IPS DF 6.9 (cell line): ENCODE data around the gene FAM81A.

Experiments
- DNase-seq: peaks from one replicate; pipeline ENCODE4 v3.0.0-alpha.2; 2013; ENCODE audit warnings: low read depth, low spot score
- H3K27ac ChIP-seq: one replicate; pipeline ENCODE4 v1.5.1; 2013; ENCODE audit warnings: low read length, control low read depth
- H3K27me3 ChIP-seq: 2 replicates; pipeline ENCODE4 v1.6.1; 2013; ENCODE audit warnings: mild to moderate bottlenecking, low read length; ENCODE audit not compliant: control insufficient read depth, insufficient read depth
- H3K36me3 ChIP-seq: 2 replicates; pipeline ENCODE4 v1.6.1; 2013; ENCODE audit warnings: low read length; ENCODE audit not compliant: control insufficient read depth, insufficient read depth
- H3K4me1 ChIP-seq: 2 replicates; pipeline ENCODE4 v1.6.1; 2013; ENCODE audit warnings: low read length; ENCODE audit not compliant: control insufficient read depth, insufficient read depth
- H3K4me3 ChIP-seq: 2 replicates; pipeline ENCODE4 v1.5.1; 2013; ENCODE audit warnings: mild to moderate bottlenecking, low read length
- H3K9me3 ChIP-seq: 2 replicates; pipeline ENCODE4 v1.6.1; 2013; ENCODE audit warnings: low read length, inconsistent platforms; ENCODE audit not compliant: control insufficient read depth, insufficient read depth
- WGBS: extraction: QIAGEN DNeasy Blood & Tissue Kit; methylation state at CpG from one replicate; pipeline ENCODE4 v1.1.7; 2013; ENCODE audit warnings: mixed read lengths, missing lambda C conversion rate; ENCODE audit not compliant: insufficient read length, insufficient coverage; 5-methylcytosine and 5-hydroxymethylcytosine counted together

Gene FAM81A

DNA sequence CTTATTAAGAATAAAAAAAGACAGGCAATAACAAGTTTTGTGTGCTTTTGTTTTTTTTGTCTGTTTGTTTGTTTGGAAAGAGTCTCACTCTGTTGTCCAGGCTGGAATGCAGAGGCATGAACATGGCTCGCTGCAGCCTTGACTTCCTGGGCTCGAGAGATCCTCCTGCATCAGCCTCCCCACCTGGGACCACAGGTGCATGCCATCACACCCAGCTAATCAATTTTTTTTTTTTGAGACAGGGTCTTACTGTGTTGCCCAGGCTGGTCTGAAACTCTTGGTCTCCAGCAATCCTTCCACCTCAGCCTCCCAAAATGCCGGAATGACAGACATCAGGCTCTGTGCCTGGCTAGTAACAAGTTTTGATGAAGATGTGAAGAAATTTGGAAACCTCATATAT is 100.5 kb downstream of the FAM81A start:
- no peaks in the 10 kb centered on the region for H3K4me1 ChIP-seq
- H3K27ac ChIP-seq, result no peak overlapping the region
- no peaks in the 10 kb centered on the region for H3K9me3 ChIP-seq
- H3K27me3 ChIP-seq, result no peaks in the 10 kb centered on the region
- H3K4me3 ChIP-seq, result no peak overlapping the region
- H3K36me3 ChIP-seq, result no peaks in the 10 kb centered on the region
- no CpG with 5 or more reads among the region's 3 CpGs for WGBS
- DNase-seq, result no peak

DNA sequence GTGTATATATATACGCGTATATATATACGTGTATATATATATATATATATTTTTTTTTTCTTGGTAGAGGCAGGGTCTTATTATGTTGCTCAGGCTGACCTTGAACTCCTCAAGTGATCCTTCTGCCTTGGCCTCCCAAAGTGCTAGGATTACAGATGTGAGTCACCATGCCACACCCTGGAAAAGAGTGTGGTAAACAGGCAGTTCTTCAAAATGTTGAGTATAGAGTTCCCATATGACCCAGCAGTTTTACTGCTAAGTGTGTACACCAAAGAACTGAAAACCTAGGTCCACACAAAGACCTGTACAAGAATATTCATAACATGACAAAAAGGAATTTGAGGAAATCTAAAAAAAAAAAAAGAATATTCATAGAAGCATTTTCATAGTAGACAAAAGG is 101.8 kb downstream of the FAM81A start:
- Histone ChIP-seq H3K4me1 (no peaks in the 10 kb centered on the region), H3K27ac (no peak overlapping the region)
- DNase-seq, result no peak

DNA sequence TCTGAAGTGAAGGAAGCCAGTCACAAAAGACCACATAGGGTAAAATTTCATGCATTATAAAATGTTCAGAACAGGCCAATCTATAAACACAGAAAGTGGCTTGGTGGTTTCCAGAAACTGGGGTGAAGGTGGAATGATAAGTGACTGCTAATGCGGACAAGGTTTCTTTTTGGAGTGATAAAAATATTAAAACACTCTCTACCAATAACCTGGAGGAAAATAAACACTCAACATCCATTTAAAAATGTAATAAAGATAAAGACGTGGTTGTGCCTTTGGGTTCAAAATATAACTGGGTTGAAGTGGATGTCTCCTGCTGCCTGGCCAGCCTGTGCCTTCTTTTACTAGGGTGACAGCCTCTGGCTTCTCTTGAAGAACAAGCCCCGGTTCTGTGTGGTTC is 102.7 kb downstream of the FAM81A start:
- WGBS, result no CpG with 5 or more reads among the region's 3 CpGs
- H3K4me3 ChIP-seq, result no peak overlapping the region
- no peaks in the 10 kb centered on the region for H3K4me1 ChIP-seq
- no peak for DNase-seq
- no peaks in the 10 kb centered on the region for H3K27me3 ChIP-seq
- H3K27ac ChIP-seq, result no peak overlapping the region
- no peaks in the 10 kb centered on the region for H3K9me3 ChIP-seq
- H3K36me3 ChIP-seq, result no peaks in the 10 kb centered on the region

More for the DNA sequence above, 101.8 kb downstream of the FAM81A start:
- H3K36me3 ChIP-seq, result no peaks in the 10 kb centered on the region
- WGBS, result no CpG with 5 or more reads among the region's 3 CpGs
- H3K4me3 ChIP-seq, result no peak overlapping the region
- no peaks in the 10 kb centered on the region for H3K27me3 ChIP-seq
- H3K9me3 ChIP-seq, result no peaks in the 10 kb centered on the region

DNA sequence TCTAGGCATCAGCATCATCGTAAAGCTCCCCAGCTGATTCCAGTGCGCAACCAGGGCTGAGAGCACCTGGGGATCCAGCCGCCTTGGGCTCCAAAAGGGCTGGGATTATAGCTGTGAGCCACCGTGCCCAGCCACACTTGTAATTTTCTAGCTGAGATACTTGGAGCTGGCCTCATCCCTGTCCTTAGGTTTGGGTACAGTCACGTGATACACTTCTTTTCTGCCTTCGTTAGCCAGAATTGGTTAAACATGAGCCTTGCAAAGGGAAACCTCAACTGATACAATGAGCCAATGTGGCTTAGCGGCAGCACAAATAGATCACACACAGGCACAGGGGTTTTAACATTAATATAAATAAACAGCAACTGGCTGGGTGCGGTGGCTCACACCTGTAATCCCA is 103.8 kb downstream of the FAM81A start:
- Histone ChIP-seq H3K27ac (no peak overlapping the region), H3K36me3 (no peaks in the 10 kb centered on the region), H3K27me3 (no peaks in the 10 kb centered on the region; the same call in 1 of the 2 replicates), H3K4me3 (no peak overlapping the region), H3K4me1 (no peaks in the 10 kb centered on the region), H3K9me3 (no peaks in the 10 kb centered on the region)
- WGBS, result no CpG with 5 or more reads among the region's 8 CpGs
- DNase-seq, result no peak

DNA sequence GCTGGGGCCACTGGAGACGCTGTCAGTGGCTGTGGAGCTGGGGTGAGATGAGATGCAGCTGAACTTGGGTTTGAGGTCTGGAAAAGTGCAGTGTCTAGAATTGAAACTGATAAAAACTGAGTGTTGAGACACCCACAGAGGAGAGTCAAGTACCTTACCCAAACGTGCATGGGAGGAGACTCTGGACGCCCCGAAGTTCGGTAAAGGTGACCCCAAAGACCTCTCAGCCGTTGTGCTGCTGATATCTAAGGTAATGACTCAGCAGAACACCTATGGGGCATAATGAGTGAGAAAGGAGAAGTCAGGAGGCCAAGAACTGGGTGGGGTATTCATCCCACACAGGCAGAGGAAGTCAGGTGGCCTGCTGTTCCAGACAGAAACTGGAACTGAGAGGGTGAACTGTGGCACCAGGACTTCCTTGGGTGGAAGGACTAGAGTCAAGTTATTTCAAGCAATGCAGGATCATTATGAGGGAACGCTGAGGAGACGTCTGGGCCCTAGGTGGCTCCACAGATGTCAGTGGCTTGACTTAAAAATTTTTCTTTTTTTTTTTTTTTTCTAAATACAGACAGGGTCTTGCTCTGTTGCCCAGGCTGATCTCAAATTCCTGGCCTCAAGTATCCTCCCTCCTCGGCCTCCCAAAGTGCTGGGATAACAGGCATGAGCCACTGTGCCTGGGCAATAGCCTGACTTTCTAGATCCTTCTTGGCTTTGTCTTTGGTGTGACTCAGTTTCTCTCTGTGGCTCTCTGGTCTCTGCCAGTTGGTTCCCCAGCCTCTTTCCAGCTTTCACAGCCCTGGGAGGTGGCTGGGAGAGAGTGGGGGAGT is 105.9 kb downstream of the FAM81A start:
- Histone ChIP-seq H3K27ac (no peak overlapping the region), H3K36me3 (no peaks in the 10 kb centered on the region), H3K4me1 (no peaks in the 10 kb centered on the region; the same call in 1 of the 2 replicates), H3K4me3 (no peak overlapping the region), H3K27me3 (peaks cover 1% of the 10 kb centered on the region; the same call in 1 of the 2 replicates), H3K9me3 (no peaks in the 10 kb centered on the region)
- WGBS, result no CpG with 5 or more reads among the region's 9 CpGs
- no peak for DNase-seq

DNA sequence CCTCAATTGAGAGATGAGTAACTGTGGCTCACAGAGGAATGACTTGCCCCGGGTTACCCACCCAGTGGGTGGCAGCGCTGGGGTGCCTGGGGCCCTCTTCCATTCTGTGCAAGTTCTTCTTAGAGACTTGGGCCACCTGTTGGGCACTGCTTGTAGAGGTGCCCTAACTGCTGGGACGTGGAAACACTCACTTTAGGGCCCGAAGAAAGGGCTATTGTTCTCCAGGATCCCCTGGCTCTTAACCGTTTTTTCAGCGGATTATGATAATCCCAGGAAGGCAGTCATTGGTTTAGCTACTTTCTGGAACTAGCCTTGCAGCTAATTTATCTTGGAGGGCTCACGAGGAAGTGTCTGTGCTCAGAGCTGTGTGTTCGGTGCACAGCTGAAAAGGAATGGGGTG is 107.6 kb downstream of the FAM81A start:
- no peaks in the 10 kb centered on the region for H3K9me3 ChIP-seq
- H3K4me3 ChIP-seq, result no peak overlapping the region
- no peak for DNase-seq
- H3K27me3 ChIP-seq, result peaks cover 1% of the 10 kb centered on the region; the same call in 1 of the 2 replicates
- no peak overlapping the region for H3K27ac ChIP-seq
- H3K4me1 ChIP-seq, result peaks cover 1% of the 10 kb centered on the region; the same call in 1 of the 2 replicates
- H3K36me3 ChIP-seq, result no peaks in the 10 kb centered on the region
- no CpG with 5 or more reads among the region's 8 CpGs for WGBS

DNA sequence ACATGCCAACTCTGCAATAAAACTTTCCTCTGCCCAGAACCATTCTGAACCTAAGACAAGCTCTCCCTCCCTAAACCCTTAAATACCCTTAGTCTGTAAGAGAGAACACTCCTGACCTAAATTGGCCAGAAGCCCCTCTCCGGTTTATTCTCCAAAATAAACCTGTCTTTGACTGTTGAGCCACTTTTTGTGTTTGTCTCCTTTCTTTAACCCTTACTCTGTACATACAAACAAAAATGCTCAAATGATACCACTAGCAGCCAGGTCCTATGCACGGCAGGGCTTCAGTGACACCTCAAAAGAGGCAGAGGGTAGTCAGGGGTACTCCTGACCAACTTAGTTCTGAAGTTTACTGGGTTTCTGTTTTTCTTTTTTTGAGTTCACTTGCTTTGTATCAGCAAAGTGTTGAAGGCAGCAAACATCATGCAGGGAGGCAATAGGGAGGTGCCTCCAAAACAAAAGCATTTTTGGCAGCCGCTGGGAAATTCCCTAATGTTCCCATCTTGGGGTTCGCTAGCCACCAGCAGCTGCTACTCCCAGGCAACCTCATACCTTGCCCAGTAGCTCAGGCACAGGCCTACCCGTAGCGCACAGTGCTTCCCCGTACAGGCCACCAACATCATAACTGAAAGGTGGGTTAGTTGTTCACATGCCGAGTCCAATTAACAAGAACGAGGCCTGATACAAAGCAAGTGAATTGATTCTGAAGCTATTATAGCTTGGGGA is 110.7 kb downstream of the FAM81A start:
- Histone ChIP-seq H3K4me1 (peaks cover 1% of the 10 kb centered on the region; the same call in 1 of the 2 replicates), H3K27me3 (peaks cover 1% of the 10 kb centered on the region; the same call in 1 of the 2 replicates), H3K9me3 (no peaks in the 10 kb centered on the region), H3K36me3 (no peaks in the 10 kb centered on the region), H3K27ac (no peak overlapping the region), H3K4me3 (no peak overlapping the region)
- DNase-seq, result no peak
- WGBS, result no CpG with 5 or more reads among the region's 9 CpGs

DNA sequence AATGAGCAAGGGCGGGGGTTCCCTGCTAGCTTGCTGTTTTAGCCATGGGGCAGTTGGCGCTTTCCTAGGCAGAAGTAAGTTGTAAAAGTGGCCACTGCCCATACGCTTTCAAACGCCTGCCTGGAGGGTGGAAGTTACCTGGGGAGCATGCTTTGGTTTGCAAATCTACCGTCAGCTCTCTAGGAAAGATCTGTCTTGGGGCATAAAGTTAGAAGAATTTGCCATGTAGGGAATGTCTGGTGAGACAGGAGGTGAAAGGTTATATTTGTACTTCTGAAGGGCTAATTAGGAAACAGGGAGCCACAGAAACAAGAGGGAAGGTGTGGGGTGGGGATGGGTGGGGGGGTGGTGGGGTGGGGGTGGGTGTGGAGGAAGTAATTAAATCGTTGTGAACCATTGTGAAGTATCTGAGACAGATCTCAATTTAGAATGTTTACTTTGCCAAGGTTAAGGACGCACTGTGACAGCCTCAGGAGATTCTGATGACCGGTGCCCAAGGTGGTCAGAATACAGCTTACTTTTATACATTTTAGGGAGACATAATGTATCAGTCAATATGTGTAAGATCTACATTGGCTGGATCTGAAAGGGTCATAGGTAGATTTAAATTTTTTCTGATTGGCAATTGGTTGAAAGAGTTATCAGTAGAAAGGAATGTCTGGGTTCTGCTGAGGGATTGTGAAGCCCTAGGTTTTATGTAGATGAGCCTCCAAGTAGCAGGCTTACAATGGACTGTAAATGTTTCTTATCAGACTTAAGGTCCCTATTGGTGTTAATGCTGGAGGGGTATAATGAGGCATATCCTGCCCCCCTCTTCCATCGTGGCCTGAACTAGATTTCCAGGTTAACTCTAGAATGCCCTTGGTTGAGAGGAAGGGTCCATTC is 111.6 kb downstream of the FAM81A start:
- WGBS, result no CpG with 5 or more reads among the region's 9 CpGs
- Histone ChIP-seq H3K4me3 (no peak overlapping the region), H3K4me1 (peaks cover 1% of the 10 kb centered on the region; the same call in 1 of the 2 replicates), H3K36me3 (no peaks in the 10 kb centered on the region), H3K27ac (no peak overlapping the region), H3K27me3 (peaks cover 1% of the 10 kb centered on the region; the same call in 1 of the 2 replicates), H3K9me3 (no peaks in the 10 kb centered on the region)
- DNase-seq, result no peak

DNA sequence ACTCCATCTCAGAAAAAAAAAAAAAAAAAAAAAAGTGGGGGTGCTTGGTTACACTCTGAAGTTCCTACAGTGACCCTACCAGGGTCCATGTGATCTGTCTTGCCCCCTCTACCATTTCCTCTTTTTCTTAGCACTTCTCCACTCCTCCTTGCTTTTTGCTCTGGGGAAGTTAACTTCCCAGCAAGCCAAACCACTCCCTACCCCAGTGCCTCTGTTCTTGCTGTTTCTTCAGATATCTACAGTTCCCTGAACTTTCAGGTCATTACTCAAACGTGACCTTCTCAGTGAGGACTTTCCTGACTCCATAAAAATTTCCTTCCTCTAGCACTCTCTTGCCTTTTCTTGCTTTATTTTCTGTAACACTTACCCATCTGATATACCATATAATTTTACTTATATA is 112.5 kb downstream of the FAM81A start:
- Histone ChIP-seq H3K4me1 (peaks cover 1% of the 10 kb centered on the region; the same call in 1 of the 2 replicates), H3K36me3 (no peaks in the 10 kb centered on the region), H3K9me3 (no peaks in the 10 kb centered on the region), H3K4me3 (no peak overlapping the region), H3K27me3 (peaks cover 1% of the 10 kb centered on the region; the same call in 1 of the 2 replicates), H3K27ac (no peak overlapping the region)
- WGBS, result no CpG with 5 or more reads among the region's 1 CpG
- DNase-seq, result no peak

DNA sequence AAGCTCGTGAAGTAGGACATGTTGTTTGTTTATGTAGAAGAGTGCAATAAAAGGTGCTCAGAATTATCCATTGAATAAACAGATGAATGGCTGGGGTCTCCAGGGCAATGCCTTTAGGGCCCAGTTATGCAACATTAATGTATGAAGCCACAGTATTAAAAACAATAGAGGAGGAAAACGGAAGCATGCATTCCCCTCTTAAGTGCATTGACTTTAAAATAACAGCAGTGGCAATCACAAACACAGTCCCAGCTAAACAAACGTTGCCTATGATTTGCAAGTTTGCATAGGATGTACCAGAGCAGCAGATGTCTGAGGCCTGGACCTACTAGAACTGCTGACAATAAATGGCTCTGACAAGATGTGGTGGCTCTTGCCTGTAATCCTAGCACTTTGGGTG is 113.0 kb downstream of the FAM81A start:
- Histone ChIP-seq H3K4me1 (peaks cover 1% of the 10 kb centered on the region; the same call in 1 of the 2 replicates), H3K27ac (no peak overlapping the region), H3K27me3 (peaks cover 1% of the 10 kb centered on the region; the same call in 1 of the 2 replicates), H3K9me3 (no peaks in the 10 kb centered on the region), H3K36me3 (no peaks in the 10 kb centered on the region), H3K4me3 (no peak overlapping the region)
- DNase-seq, result no peak
- no CpG with 5 or more reads among the region's 3 CpGs for WGBS
